PC-9 (cell line): ENCODE measurements around the gene ZNF628. TPM values are rescaled to one million over a fixed set of nuclear protein-coding genes. Genes with fewer than 3 reads are reported as not detected.

Experiments
- Bru-seq: library from RNA; stranded (reverse); fragments of 400-500 nt; gene quantifications from one replicate; lab custom pipeline; 2021; lab: Mats Ljungman, UMichigan
- BruChase-seq, 2 experiments: library from RNA; stranded (reverse); fragments of 400-500 nt; gene quantifications; one replicate each; lab custom pipeline; 2021; lab: Mats Ljungman, UMichigan
- BruUV-seq: library from RNA; stranded (reverse); fragments of 400-500 nt; replicated peaks from 2 replicates; lab custom pipeline; 2021; lab: Mats Ljungman, UMichigan
- CTCF ChIA-PET: fragments of 300-600 bp; sonication (Branson Sonifier 250); formaldehyde crosslinking; loops from one replicate; lab custom pipeline; 2022; ENCODE audit warnings: antibody characterized with exemption; lab: Charles Lee
- POLR2A ChIA-PET: fragments of 300-600 bp; sonication (Branson Sonifier 250); formaldehyde crosslinking; loops from one replicate; lab custom pipeline; 2022; ENCODE audit warnings: antibody characterized with exemption; ENCODE audit not compliant: unreplicated experiment; lab: Charles Lee
- DNase-seq, 2 experiments: peaks; one replicate each; pipeline versions ENCODE4 v3.0.0 to v3.0.0-alpha.2; 2015 to 2022; ENCODE audit warnings: mixed read lengths in 1 of 2
- H2AFZ ChIP-seq: fragments of 200-600 bp; sonication (generic); 2 replicates; pipeline ENCODE4 v1.8.1; 2017; ENCODE audit warnings: antibody characterized with exemption
- H3F3A ChIP-seq: fragments of 200-600 bp; sonication (generic); 2 replicates; pipeline ENCODE4 v1.8.1; 2017; ENCODE audit warnings: antibody characterized with exemption, mild to moderate bottlenecking, low read depth; ENCODE audit not compliant: insufficient read depth
- H3K27ac ChIP-seq: fragments of 200-600 bp; sonication (generic); 2 replicates; pipeline ENCODE4 v1.6.1; 2016; ENCODE audit warnings: mixed run types
- H3K27me3 ChIP-seq: fragments of 200-600 bp; sonication (generic); 2 replicates; pipeline ENCODE4 v1.6.1; 2016; ENCODE audit warnings: low read depth, mixed run types; ENCODE audit not compliant: insufficient read depth
- H3K36me3 ChIP-seq: fragments of 200-600 bp; sonication (generic); 2 replicates; pipeline ENCODE4 v1.6.1; 2016; ENCODE audit warnings: low read depth, mixed run types
- H3K4me1 ChIP-seq: fragments of 200-600 bp; sonication (generic); replicated peaks from 2 replicates; pipeline ENCODE4 v1.6.1; 2016; ENCODE audit warnings: mixed run types; ENCODE audit not compliant: insufficient read depth
- H3K4me2 ChIP-seq: fragments of 200-600 bp; sonication (generic); 2 replicates; pipeline ENCODE4 v1.6.1; 2017; ENCODE audit warnings: mixed run types
- H3K4me3 ChIP-seq: fragments of 200-600 bp; sonication (generic); 2 replicates; pipeline ENCODE4 v1.6.1; 2016; ENCODE audit warnings: mixed run types
- H3K79me2 ChIP-seq: fragments of 200-600 bp; sonication (generic); 2 replicates; pipeline ENCODE4 v1.6.1; 2017; ENCODE audit warnings: low read depth, mixed run types
- H3K9me2 ChIP-seq: fragments of 200-600 bp; sonication (generic); 2 replicates; pipeline ENCODE4 v1.8.1; 2017; ENCODE audit warnings: mild to moderate bottlenecking; ENCODE audit not compliant: insufficient read depth
- H3K9me3 ChIP-seq: fragments of 200-600 bp; sonication (generic); 2 replicates; pipeline ENCODE4 v1.8.1; 2016; ENCODE audit warnings: low read depth; ENCODE audit not compliant: insufficient read depth
- H4K20me1 ChIP-seq: fragments of 200-600 bp; sonication (generic); 2 replicates; pipeline ENCODE4 v1.8.1; 2017; ENCODE audit not compliant: insufficient read depth
- CTCF ChIP-seq: fragments of 200-600 bp; sonication (generic); conservative IDR thresholded peaks from 2 replicates; pipeline ENCODE4 v1.6.1; 2017; ENCODE audit warnings: mixed run types, antibody characterized with exemption, mild to moderate bottlenecking, moderate library complexity
- EZH2 ChIP-seq: fragments of 200-600 bp; sonication (generic); IDR thresholded peaks from 2 replicates; pipeline ENCODE4 v1.8.0; 2017; ENCODE audit warnings: antibody characterized with exemption, low read depth
- intact Hi-C: fragments of 100-400 bp; cut with micrococcal nuclease; formaldehyde crosslinking; loops from one replicate; pipeline ENCODE4 v1.10.0; 2022; ENCODE audit not compliant: unreplicated experiment
- long read RNA-seq: library from polyadenylated mRNA; stranded (forward); transcript quantifications from one replicate; pipeline ENCODE4 v2.0.0, GENCODE V29; 2022
- total RNA-seq: library from RNA; stranded (reverse); gene quantifications from 2 replicates; pipeline ENCODE4 v1.2.3, GENCODE V29; 2021

ZNF628 gene
- total RNA-seq (17.7 and 19.3 TPM in 2 replicates), Bru-seq, nascent RNA (percentile 67 among the genes with signal in this experiment), BruChase-seq, experiment 1, labeled RNA remaining after a 2-hour chase (percentile 71 among the genes with signal in this experiment), BruChase-seq, experiment 2, labeled RNA remaining after a 6-hour chase (percentile 76 among the genes with signal in this experiment)
- long read RNA-seq, transcript ZNF628-201 (1 exons, 3,177 nt), result major isoform, 9 of 10 reads
- long read RNA-seq, partial matches to known transcripts, result 0 of 10 reads
- long read RNA-seq, other reads (novel, unspliced or antisense), result 0 of 10 reads

DNA sequence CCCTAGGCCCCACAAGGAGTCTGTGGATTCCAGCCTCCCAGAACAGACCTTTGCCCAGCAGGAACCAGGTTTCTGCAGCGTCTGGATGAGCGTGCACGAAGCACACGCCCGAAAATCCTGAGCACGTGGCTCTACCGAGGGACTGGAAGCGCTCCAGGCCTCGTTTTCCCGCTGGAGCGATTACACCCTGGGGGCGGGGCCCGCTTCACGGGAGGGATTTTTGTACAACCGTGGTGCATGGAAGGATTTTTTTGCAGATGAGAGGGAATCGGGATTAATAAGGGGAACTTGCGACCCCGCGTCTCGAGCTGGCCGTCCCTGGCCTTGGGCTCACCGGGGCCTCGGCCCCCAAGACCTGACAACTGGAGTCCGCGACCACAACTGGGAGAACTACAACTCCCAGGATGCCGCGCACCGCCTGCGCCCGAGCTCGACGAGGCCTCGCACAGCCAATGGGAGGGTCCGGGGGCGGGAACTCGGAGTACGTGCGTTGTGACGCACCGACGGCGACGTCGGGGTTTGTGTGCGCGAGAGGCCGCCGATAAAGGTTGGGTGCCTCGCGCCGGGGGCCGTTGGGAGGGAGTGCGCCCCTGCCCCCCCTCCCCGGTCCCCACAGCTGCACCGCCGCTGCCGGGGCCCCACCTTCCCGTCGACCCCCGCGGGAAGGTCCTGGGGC, at the start of gene ZNF628:
Gene ZNF628 (plus strand): TSS at position 518 of the 676 bp plus-strand sequence. CDS start 3,294 bp downstream, outside the sequence.
- ChIA-PET POLR2A (interaction anchor here (0.6 to 1.5 kb wide), 16 partner anchors 9 to 309 kb away, joined by 3 to 15 read pairs (median 5); partner anchors contain the start of genes FIZ1, ISOC2, NAT14 and ZNF784), CTCF (interaction anchor here (0.6 to 1.0 kb wide), 5 partner anchors 9 to 148 kb away, joined by 3 to 8 read pairs (median 4); partner anchors contain the start of gene ZNF784)
- BruUV-seq, result no TSS peak
- Histone ChIP-seq H3K36me3 (no peaks in the 10 kb centered on the region), H3K9me2 (no peaks in the 10 kb centered on the region), H3K27ac (peak within 1 kb of the TSS; percentile 72), H4K20me1 (peaks cover 27% of the 10 kb centered on the region), H3K4me1 (peaks cover 38% of the 10 kb centered on the region), H3F3A (peaks cover 57% of the 10 kb centered on the region), H3K4me3 (peak within 1 kb of the TSS; percentile 68), H3K79me2 (peaks cover 36% of the 10 kb centered on the region), H3K27me3 (no peaks in the 10 kb centered on the region), H3K4me2 (peak within 1 kb of the TSS; percentile 80), H3K9me3 (no peaks in the 10 kb centered on the region), H2AFZ (peak within 1 kb of the TSS; percentile 85)
- intact Hi-C loops, result loop anchor here (2.0 to 10.0 kb wide), 6 partner anchors 71 to 1289 kb away; partner anchors contain the start of genes LENG9, MBOAT7, RDH13 and SBK3
- TF ChIP-seq CTCF (no peak), EZH2 (no peak)
- peak; percentile 95 to 99 for DNase-seq

- Histone ChIP-seq H3K9me2 (no peaks in the 10 kb centered on the region), H4K20me1 (no peaks in the 10 kb centered on the region), H2AFZ (no peak overlapping the region), H3K27ac (no peak overlapping the region), H3K4me2 (no peak overlapping the region), H3K79me2 (no peaks in the 10 kb centered on the region), H3K9me3 (no peaks in the 10 kb centered on the region), H3K4me1 (no peaks in the 10 kb centered on the region), H3K27me3 (peaks cover 44% of the 10 kb centered on the region), H3K4me3 (no peak overlapping the region), H3F3A (peaks cover 12% of the 10 kb centered on the region; the same call in 1 of the 2 replicates), H3K36me3 (no peaks in the 10 kb centered on the region)
- TF ChIP-seq CTCF (no peak), EZH2 (no peak)
- intact Hi-C loops, result no loop called here
- DNase-seq, result no peak
- POLR2A ChIA-PET, result no interaction called here
- BruUV-seq, result no TSS peak
- CTCF ChIA-PET, result no interaction called here
These were observed 45.2 kb upstream of the ZNF628 start for GRCh38 chr19:55431183-55431582.

DNA sequence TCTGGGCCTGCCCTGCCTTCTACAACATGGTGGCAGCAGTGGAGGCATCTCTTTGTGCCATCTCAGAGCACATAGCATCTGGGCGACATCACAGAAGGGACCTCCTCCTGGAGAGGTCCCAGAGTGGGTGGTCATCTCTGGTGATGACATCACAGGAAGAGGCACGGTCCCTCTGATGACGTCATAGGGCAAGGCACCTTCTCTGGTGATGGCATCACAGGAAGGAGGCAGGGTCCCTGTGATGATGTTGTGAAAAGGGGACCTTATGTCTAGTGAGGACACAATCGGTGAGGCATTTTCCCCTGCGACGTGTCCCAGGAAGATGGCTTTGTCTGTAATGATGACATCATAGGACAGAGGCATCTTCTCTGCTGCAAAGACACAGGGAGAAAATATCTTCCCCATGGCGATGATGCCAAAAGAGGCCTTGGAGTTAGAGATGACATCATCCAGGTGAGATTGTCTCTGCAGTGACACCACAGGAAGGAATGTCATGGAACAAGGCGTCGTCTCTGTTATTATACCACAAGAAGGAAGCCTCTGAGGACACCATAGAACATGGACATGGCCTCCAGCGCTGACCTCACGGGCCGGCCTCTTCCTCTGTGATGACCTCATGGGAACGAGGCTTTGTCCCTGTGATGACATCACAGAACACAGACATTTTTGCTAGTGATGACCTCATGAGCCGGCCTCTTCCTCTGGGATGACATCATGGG, 44.0 kb upstream of the ZNF628 start:
- Histone ChIP-seq H3F3A (peaks cover 18% of the 10 kb centered on the region; the same call in 1 of the 2 replicates), H3K79me2 (no peaks in the 10 kb centered on the region), H3K27me3 (peaks cover 32% of the 10 kb centered on the region), H2AFZ (no peak overlapping the region), H3K4me1 (no peaks in the 10 kb centered on the region), H3K27ac (no peak overlapping the region), H3K36me3 (no peaks in the 10 kb centered on the region), H3K4me3 (no peak overlapping the region), H3K4me2 (no peak overlapping the region), H4K20me1 (no peaks in the 10 kb centered on the region), H3K9me2 (no peaks in the 10 kb centered on the region), H3K9me3 (no peaks in the 10 kb centered on the region)
- ChIA-PET CTCF (no interaction called here), POLR2A (no interaction called here)
- no TSS peak for BruUV-seq
- intact Hi-C loops, result no loop called here
- TF ChIP-seq EZH2, result no peak
- TF ChIP-seq CTCF, result no peak
- DNase-seq, result peak in 1 of 2 experiments; percentile 70
